Prostate gland (tissue), 2 donors: ENCODE results near the gene KRTAP2-1. TPM values are rescaled to one million over a fixed set of nuclear protein-coding genes. Genes with fewer than 3 reads are reported as not detected.
"Not testable (repeated sequence)": the region's sequence is repeated elsewhere in the genome, so short reads cannot be mapped to it uniquely, and the experiment has no call there.

ENCODE experiments used
- DNase-seq: peaks from one replicate; pipeline ENCODE4 v3.0.0-alpha.2; 2019; ENCODE audit warnings: low spot score
- H3K27ac ChIP-seq, 2 donors: fragments of 200-600 bp; sonication (generic); 2 replicates each; pipeline ENCODE4 v1.5.1; 2017 to 2019
- H3K27me3 ChIP-seq: fragments of 200-600 bp; sonication (generic); replicated peaks from 2 replicates; pipeline ENCODE4 v1.5.1; 2019; ENCODE audit not compliant: insufficient read depth
- H3K36me3 ChIP-seq, 2 donors: fragments of 200-600 bp; sonication (generic); 1 replicate in 1 of 2; 2 replicates in 1 of 2; pipeline versions ENCODE4 v1.5.1 to v1.8.1; 2017 to 2019
- H3K4me1 ChIP-seq: fragments of 200-600 bp; sonication (generic); replicated peaks from 2 replicates; pipeline ENCODE4 v1.5.1; 2019
- H3K4me3 ChIP-seq, 2 donors: fragments of 200-600 bp; sonication (generic); 2 replicates each; pipeline ENCODE4 v1.5.1; 2017 to 2019
- H3K9me3 ChIP-seq: fragments of 200-600 bp; sonication (generic); 2 replicates; pipeline ENCODE4 v1.5.1; 2017
- POLR2A ChIP-seq: fragments of 450-650 bp; IDR thresholded peaks from one replicate; pipeline ENCODE4 v1.6.1; 2016; ENCODE audit warnings: antibody characterized with exemption, mild to moderate bottlenecking
- POLR2AphosphoS5 ChIP-seq: sonication (generic); formaldehyde crosslinking; IDR thresholded peaks from one replicate; pipeline ENCODE4 v1.6.1; 2017; ENCODE audit warnings: antibody characterized with exemption
- WGBS: methylation state at CpG from one replicate; pipeline ENCODE4 v1.1.5; 2018; 5-methylcytosine and 5-hydroxymethylcytosine counted together
- intact Hi-C: fragments of 100-400 bp; cut with DNase I; formaldehyde crosslinking; loops from one replicate; pipeline ENCODE4 v1.14.2; 2022
- small RNA-seq, 2 donors: library from RNA; depleted of rRNA; stranded (forward); fragments of <200 nt; gene quantifications; one replicate each; pipeline ENCODE3, GENCODE V24; 2016
- total RNA-seq, 2 donors: library from RNA; depleted of rRNA; stranded (reverse); fragments of >200 nt; gene quantifications; one replicate each; pipeline ENCODE4 v1.1.0, GENCODE V29; 2016
- TF ChIP-seq, protein P1 (sequence below), 4 experiments: fragments of 200-600 bp in 2 of 4; fragments of 450-650 bp in 2 of 4; sonication (generic) in 2 of 4; IDR thresholded peaks; 1 replicate in 3 of 4; 2 replicates in 1 of 4; pipeline ENCODE4 v1.5.1; 2016 to 2019; ENCODE audit warnings: antibody characterized with exemption in 4 of 4, mild to moderate bottlenecking in 2 of 4, moderate library complexity in 2 of 4

The KRTAP2-1 gene
- total RNA-seq, 2 donors from 2014 or later: not detected

DNA sequence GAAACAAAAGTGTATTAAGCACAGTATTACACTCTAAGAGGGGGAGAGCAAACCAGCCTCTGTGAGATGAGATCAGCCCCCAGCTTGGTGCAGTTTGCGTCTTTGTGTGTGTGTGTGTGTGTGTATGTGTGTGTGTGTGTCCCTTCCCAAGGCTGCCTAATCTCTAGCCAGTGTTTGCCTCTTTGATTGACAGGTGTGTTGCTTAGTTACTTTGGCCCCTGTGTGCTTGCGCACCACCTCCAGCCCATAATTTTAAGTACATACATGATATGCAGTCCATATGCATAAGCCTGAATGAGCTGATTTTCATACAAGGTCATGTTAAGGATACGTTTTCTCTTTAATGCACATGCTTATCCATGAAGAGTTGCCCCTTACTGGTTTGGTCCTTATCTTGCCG is 45.3 kb downstream of the KRTAP2-1 start:
- intact Hi-C loops: no loop called here
- no peak for DNase-seq
- H3K4me3 ChIP-seq: no peak overlapping the region
- 92% methylated on average over 4 of the region's 4 CpGs for WGBS
- H3K4me1 ChIP-seq: no peaks in the 10 kb centered on the region
- no peaks in the 10 kb centered on the region for H3K36me3 ChIP-seq
- H3K9me3 ChIP-seq: no peaks in the 10 kb centered on the region
- no peak overlapping the region for H3K27ac ChIP-seq
- H3K27me3 ChIP-seq: no peaks in the 10 kb centered on the region
- TF ChIP-seq, protein P1, sequence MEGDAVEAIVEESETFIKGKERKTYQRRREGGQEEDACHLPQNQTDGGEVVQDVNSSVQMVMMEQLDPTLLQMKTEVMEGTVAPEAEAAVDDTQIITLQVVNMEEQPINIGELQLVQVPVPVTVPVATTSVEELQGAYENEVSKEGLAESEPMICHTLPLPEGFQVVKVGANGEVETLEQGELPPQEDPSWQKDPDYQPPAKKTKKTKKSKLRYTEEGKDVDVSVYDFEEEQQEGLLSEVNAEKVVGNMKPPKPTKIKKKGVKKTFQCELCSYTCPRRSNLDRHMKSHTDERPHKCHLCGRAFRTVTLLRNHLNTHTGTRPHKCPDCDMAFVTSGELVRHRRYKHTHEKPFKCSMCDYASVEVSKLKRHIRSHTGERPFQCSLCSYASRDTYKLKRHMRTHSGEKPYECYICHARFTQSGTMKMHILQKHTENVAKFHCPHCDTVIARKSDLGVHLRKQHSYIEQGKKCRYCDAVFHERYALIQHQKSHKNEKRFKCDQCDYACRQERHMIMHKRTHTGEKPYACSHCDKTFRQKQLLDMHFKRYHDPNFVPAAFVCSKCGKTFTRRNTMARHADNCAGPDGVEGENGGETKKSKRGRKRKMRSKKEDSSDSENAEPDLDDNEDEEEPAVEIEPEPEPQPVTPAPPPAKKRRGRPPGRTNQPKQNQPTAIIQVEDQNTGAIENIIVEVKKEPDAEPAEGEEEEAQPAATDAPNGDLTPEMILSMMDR (IDR thresholded peaks at IDR 0.05): no peak
- no peak for TF ChIP-seq POLR2AphosphoS5

DNA sequence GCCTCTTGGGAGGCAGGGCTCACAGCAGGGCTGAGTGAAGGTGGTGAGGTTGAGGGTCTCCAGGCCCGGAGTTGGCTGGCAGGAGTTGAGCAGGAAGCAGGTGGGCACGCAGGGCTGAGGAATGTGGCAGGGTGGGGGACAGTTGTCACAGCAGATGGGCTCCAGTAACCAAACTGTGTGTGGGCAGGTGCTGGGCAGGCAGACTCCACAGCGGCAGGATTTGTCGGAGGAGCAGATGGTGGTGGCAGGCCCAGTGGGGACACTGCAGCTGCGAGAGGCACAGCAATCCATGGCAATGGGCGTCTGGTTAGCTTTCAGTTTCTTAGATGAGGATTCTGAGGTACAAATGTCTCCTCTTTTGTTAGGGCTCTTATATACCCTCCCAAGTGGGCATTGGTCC is 47.6 kb downstream of the KRTAP2-1 start, which contains the start of gene KRTAP3-2:
Gene KRTAP3-2 (minus strand): TSS at position 344 of the 400 bp plus-strand sequence. CDS start 53 bp downstream, at position 291.
- H3K9me3 ChIP-seq, H3K27me3 ChIP-seq, H3K4me3 ChIP-seq, DNase-seq, H3K4me1 ChIP-seq, intact Hi-C loops, H3K36me3 ChIP-seq, H3K27ac ChIP-seq: not testable (repeated sequence)
- 83% methylated on average over 6 of the region's 6 CpGs for WGBS

DNA sequence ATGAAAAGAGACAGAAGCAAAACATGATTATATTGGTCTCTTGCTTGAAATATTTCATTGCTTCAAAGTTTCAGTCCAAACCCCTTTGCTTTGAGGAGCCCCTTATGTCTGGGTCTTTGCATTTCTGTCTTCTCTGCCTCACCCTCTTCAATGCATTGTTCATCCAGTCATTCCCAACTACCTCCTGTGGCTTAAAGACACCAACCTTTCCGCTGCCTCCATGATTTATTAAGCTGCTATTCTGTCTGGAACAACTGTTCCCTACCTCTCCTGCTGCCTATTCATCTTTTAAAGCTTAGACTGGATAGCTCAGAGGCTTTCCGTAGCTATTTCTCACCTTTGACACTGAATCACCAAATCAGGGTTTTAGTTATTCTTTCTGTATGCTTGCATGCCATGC is 49.8 kb downstream of the KRTAP2-1 start:
- Histone ChIP-seq H3K4me3 (no peak overlapping the region), H3K4me1 (no peaks in the 10 kb centered on the region), H3K9me3 (no peaks in the 10 kb centered on the region), H3K27ac (no peak overlapping the region), H3K27me3 (no peaks in the 10 kb centered on the region), H3K36me3 (no peaks in the 10 kb centered on the region)
- WGBS: 86% methylated on average over 2 of the region's 2 CpGs
- no peak for DNase-seq
- TF ChIP-seq, protein P1 (IDR thresholded peaks at IDR 0.05): no peak
- no peak for TF ChIP-seq POLR2A
- TF ChIP-seq POLR2AphosphoS5: no peak
- intact Hi-C loops: no loop called here

DNA sequence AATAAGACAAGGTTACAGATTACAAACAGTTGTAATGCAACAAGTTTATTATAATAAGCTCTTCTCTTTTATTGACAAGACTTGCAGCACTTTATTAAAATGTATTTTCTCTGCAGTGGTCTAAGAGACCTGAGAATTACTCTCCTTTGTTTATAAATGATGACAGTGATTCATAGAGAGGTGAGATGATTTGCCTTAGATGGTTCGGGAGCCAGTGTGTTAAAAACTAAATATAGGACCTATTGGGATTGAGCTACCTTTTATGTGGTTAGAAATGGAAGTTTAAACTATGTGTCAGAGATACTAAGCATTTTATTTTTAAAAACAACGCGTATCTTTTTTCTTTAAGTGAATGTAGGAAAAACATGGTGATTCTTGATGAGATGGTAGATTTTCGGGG is 50.3 kb downstream of the KRTAP2-1 start:
- no peaks in the 10 kb centered on the region for H3K4me1 ChIP-seq
- intact Hi-C loops: no loop called here
- H3K27me3 ChIP-seq: no peaks in the 10 kb centered on the region
- TF ChIP-seq, protein P1 (IDR thresholded peaks at IDR 0.05): no peak
- TF ChIP-seq POLR2A: no peak
- no peak for TF ChIP-seq POLR2AphosphoS5
- WGBS: 79% methylated on average over 4 of the region's 4 CpGs
- H3K4me3 ChIP-seq: no peak overlapping the region
- H3K36me3 ChIP-seq: no peaks in the 10 kb centered on the region
- H3K9me3 ChIP-seq: no peaks in the 10 kb centered on the region
- no peak overlapping the region for H3K27ac ChIP-seq
- no peak for DNase-seq

Small RNAs within 50 kb of the gene (small RNA-seq; reads per million reads assigned to genes)
- gene KRTAP3-4P: 0 reads per million in 2 donors

Other genes with a start within 250 kb of the KRTAP2-1 start
- not detected for gene KRT28, start 247.4 kb downstream of the KRTAP2-1 start, total RNA-seq
- 10 to 100 TPM in 1 of 2 donors, 1 to 10 TPM in 1; 5.8 to 23.6 TPM for gene KRT10, start 224.7 kb downstream of the KRTAP2-1 start, total RNA-seq
- gene KRT12, start 180.1 kb downstream of the KRTAP2-1 start, total RNA-seq: not detected
- not detected for gene KRT20, start 162.1 kb downstream of the KRTAP2-1 start, total RNA-seq
- gene KRT23, start 109.7 kb downstream of the KRTAP2-1 start, total RNA-seq: 10 to 100 TPM; 19.6 to 38.9 TPM
- not detected for gene KRT39, start 80.4 kb downstream of the KRTAP2-1 start, total RNA-seq
- under 1 TPM in 1 of 2 donors, not detected in 1; 0.74 TPM for gene KRT40, start 63.0 kb downstream of the KRTAP2-1 start, total RNA-seq
- not detected for gene KRTAP3-3, start 53.2 kb downstream of the KRTAP2-1 start, total RNA-seq
- not detected for gene KRTAP3-2, start 47.4 kb downstream of the KRTAP2-1 start, total RNA-seq
- gene KRTAP3-1, start 38.2 kb downstream of the KRTAP2-1 start, total RNA-seq: not detected
- under 1 TPM in 1 of 2 donors, not detected in 1; 0.51 TPM for gene KRTAP1-5, start 20.1 kb downstream of the KRTAP2-1 start, total RNA-seq
- not detected for gene KRTAP1-4, start 17.1 kb downstream of the KRTAP2-1 start, total RNA-seq
- gene KRTAP1-3, start 12.4 kb downstream of the KRTAP2-1 start, total RNA-seq: not detected
- 1 to 10 TPM in 1 of 2 donors, not detected in 1; 1.4 TPM for gene KRTAP1-1, start 5.9 kb downstream of the KRTAP2-1 start, total RNA-seq
- not detected for gene KRTAP2-2, start 7.9 kb upstream of the KRTAP2-1 start, total RNA-seq
- not detected for gene KRTAP2-3, start 12.8 kb upstream of the KRTAP2-1 start, total RNA-seq
- not detected for gene KRTAP2-4, start 18.6 kb upstream of the KRTAP2-1 start, total RNA-seq
- gene KRTAP4-7, start 36.8 kb upstream of the KRTAP2-1 start, total RNA-seq: not detected
- gene KRTAP4-8, start 50.8 kb upstream of the KRTAP2-1 start, total RNA-seq: not detected
- not detected for gene KRTAP4-16, start 54.9 kb upstream of the KRTAP2-1 start, total RNA-seq
- not detected for gene KRTAP4-9, start 58.1 kb upstream of the KRTAP2-1 start, total RNA-seq
- not detected for gene KRTAP4-11, start 71.1 kb upstream of the KRTAP2-1 start, total RNA-seq
- gene KRTAP4-12, start 76.9 kb upstream of the KRTAP2-1 start, total RNA-seq: not detected
- not detected for gene KRTAP4-6, start 93.2 kb upstream of the KRTAP2-1 start, total RNA-seq
- not detected for gene KRTAP4-5, start 102.5 kb upstream of the KRTAP2-1 start, total RNA-seq
- gene KRTAP4-4, start 113.4 kb upstream of the KRTAP2-1 start, total RNA-seq: not detected
- not detected for gene KRTAP4-3, start 120.9 kb upstream of the KRTAP2-1 start, total RNA-seq
- gene KRTAP4-2, start 130.9 kb upstream of the KRTAP2-1 start, total RNA-seq: not detected
- gene KRTAP4-1, start 137.6 kb upstream of the KRTAP2-1 start, total RNA-seq: not detected
- gene KRTAP9-1, start 142.6 kb upstream of the KRTAP2-1 start, total RNA-seq: not detected
- not detected for gene KRTAP9-2, start 179.3 kb upstream of the KRTAP2-1 start, total RNA-seq
- not detected for gene KRTAP9-3, start 185.1 kb upstream of the KRTAP2-1 start, total RNA-seq
- not detected for gene KRTAP9-8, start 190.7 kb upstream of the KRTAP2-1 start, total RNA-seq
- not detected for gene KRTAP9-4, start 202.4 kb upstream of the KRTAP2-1 start, total RNA-seq
- not detected for gene KRTAP9-9, start 208.1 kb upstream of the KRTAP2-1 start, total RNA-seq
- not detected for gene KRTAP9-6, start 218.1 kb upstream of the KRTAP2-1 start, total RNA-seq
- not detected for gene KRTAP9-7, start 228.4 kb upstream of the KRTAP2-1 start, total RNA-seq